CD14-positive monocyte (primary cell): ENCODE data around the gene ARRB2. TPM values are rescaled to one million over a fixed set of nuclear protein-coding genes. Genes with fewer than 3 reads are reported as not detected.

ENCODE experiments used
- DNase-seq, 3 donors: peaks; one replicate each; pipeline ENCODE4 v3.0.0-alpha.2; 2011 to 2022
- H2AFZ ChIP-seq: 2 replicates; pipeline ENCODE4 v1.6.0; 2012; ENCODE audit warnings: mild to moderate bottlenecking, low read depth, low read length, inconsistent platforms; ENCODE audit not compliant: insufficient read depth, poor library complexity, severe bottlenecking
- H3K27ac ChIP-seq, 2 donors: 1 replicate in 1 of 2; 2 replicates in 1 of 2; pipeline ENCODE4 v1.5.1; 2012 to 2013; ENCODE audit warnings: low read length in 2 of 2, control low read depth in 1 of 2, inconsistent platforms in 1 of 2, low read depth in 1 of 2, mild to moderate bottlenecking in 1 of 2
- H3K27me3 ChIP-seq, 2 donors: one replicate each; pipeline versions ENCODE4 v1.6.0 to v1.6.1; 2011 to 2013; ENCODE audit warnings: low read length in 2 of 2; ENCODE audit not compliant: control insufficient read depth in 2 of 2, insufficient read depth in 2 of 2
- H3K36me3 ChIP-seq, 2 donors: replicated peaks in 1 of 2; 1 replicate in 1 of 2; 2 replicates in 1 of 2; pipeline versions ENCODE4 v1.5.1 to v1.6.1; 2012 to 2013; ENCODE audit warnings: low read length in 2 of 2, control low read depth in 1 of 2, inconsistent platforms in 1 of 2, mild to moderate bottlenecking in 1 of 2; ENCODE audit not compliant: insufficient read depth in 2 of 2, control insufficient read depth in 1 of 2
- H3K4me1 ChIP-seq, 2 donors: 1 replicate in 1 of 2; 2 replicates in 1 of 2; pipeline versions ENCODE4 v1.5.1 to v1.6.1; 2012 to 2013; ENCODE audit warnings: low read length in 2 of 2, control low read depth in 1 of 2, inconsistent platforms in 1 of 2, mild to moderate bottlenecking in 1 of 2, moderate library complexity in 1 of 2; ENCODE audit not compliant: insufficient read depth in 2 of 2, control insufficient read depth in 1 of 2
- H3K4me2 ChIP-seq: replicated peaks from 2 replicates; pipeline ENCODE3; 2012; ENCODE audit warnings: low read length, moderate library complexity, mild to moderate bottlenecking; ENCODE audit not compliant: poor library complexity, severe bottlenecking; ENCODE audit errors: extremely low read depth
- H3K4me3 ChIP-seq, 3 experiments: fragments of 200-600 bp in 1 of 3; sonication (generic) in 1 of 3; replicated peaks in 1 of 3; 1 replicate in 2 of 3; 2 replicates in 1 of 3; pipeline ENCODE4 v1.5.1; 2011 to 2013; ENCODE audit warnings: low read length in 3 of 3, mild to moderate bottlenecking in 3 of 3, control low read depth in 2 of 3, low read depth in 2 of 3, inconsistent platforms in 1 of 3, moderate library complexity in 1 of 3
- H3K79me2 ChIP-seq: 2 replicates; pipeline ENCODE4 v1.6.0; 2012; ENCODE audit warnings: mild to moderate bottlenecking, control low read depth, inconsistent platforms, low read length, moderate library complexity; ENCODE audit not compliant: insufficient read depth
- H3K9ac ChIP-seq: 2 replicates; pipeline ENCODE4 v1.6.0; 2017; ENCODE audit warnings: low read length, mild to moderate bottlenecking; ENCODE audit not compliant: insufficient read depth, poor library complexity, severe bottlenecking
- H3K9me3 ChIP-seq, 2 donors: replicated peaks in 1 of 2; 1 replicate in 1 of 2; 2 replicates in 1 of 2; pipeline versions ENCODE4 v1.5.1 to v1.6.1; 2012 to 2013; ENCODE audit warnings: low read length in 2 of 2, control low read depth in 1 of 2; ENCODE audit not compliant: control insufficient read depth in 1 of 2, insufficient read depth in 1 of 2
- H4K20me1 ChIP-seq: 2 replicates; pipeline ENCODE4 v1.6.0; 2012; ENCODE audit warnings: mild to moderate bottlenecking, low read length, control low read depth, moderate library complexity; ENCODE audit not compliant: insufficient read depth
- H3K27ac Mint-ChIP-seq, 7 donors: one replicate each; pipeline ENCODE4 v1.8.0; 2020; ENCODE audit warnings: mild to moderate bottlenecking in 7 of 7, mixed read lengths in 7 of 7, moderate library complexity in 6 of 7, inconsistent platforms in 2 of 7
- H3K27me3 Mint-ChIP-seq, 3 donors: one replicate each; pipeline ENCODE4 v1.8.0; 2021 to 2022; ENCODE audit warnings: low read depth in 3 of 3, mild to moderate bottlenecking in 3 of 3, mixed read lengths in 3 of 3, moderate library complexity in 3 of 3, inconsistent platforms in 1 of 3
- H3K36me3 Mint-ChIP-seq, 2 donors: one replicate each; pipeline ENCODE4 v1.8.0; 2020; ENCODE audit warnings: mixed read lengths in 2 of 2, inconsistent platforms in 1 of 2, mild to moderate bottlenecking in 1 of 2
- H3K4me1 Mint-ChIP-seq: one replicate; pipeline ENCODE4 v1.8.0; 2020; ENCODE audit warnings: mild to moderate bottlenecking, mixed read lengths
- H3K4me3 Mint-ChIP-seq, 2 donors: one replicate each; pipeline ENCODE4 v1.8.0; 2020; ENCODE audit warnings: mild to moderate bottlenecking in 2 of 2, mixed read lengths in 2 of 2, moderate library complexity in 1 of 2
- H3K9me3 Mint-ChIP-seq, 7 donors: one replicate each; pipeline ENCODE4 v1.8.0; 2020 to 2022; ENCODE audit warnings: mixed read lengths in 7 of 7, mild to moderate bottlenecking in 6 of 7, moderate library complexity in 6 of 7, inconsistent platforms in 2 of 7
- WGBS: methylation state at CpG from one replicate; pipeline ENCODE4 v1.1.5; 2013; ENCODE audit warnings: missing lambda C conversion rate; ENCODE audit not compliant: insufficient coverage; 5-methylcytosine and 5-hydroxymethylcytosine counted together
- intact Hi-C, 2 donors: fragments of 100-400 bp; cut with micrococcal nuclease; formaldehyde crosslinking; loops; one replicate each; pipeline versions ENCODE4 v1.15.0 to v1.15.1; 2023
- polyA plus RNA-seq, 3 donors: library from polyadenylated mRNA; depleted of rRNA in 1 of 3; unstranded in 2 of 3; stranded (reverse) in 1 of 3; fragments of 300-500 nt in 2 of 3; fragments of >200 nt in 1 of 3; fragmentation: Illumina TruSeq in 2 of 3; gene quantifications; 1 replicate in 2 of 3; 2 replicates in 1 of 3; pipeline ENCODE4 v1.2.3, GENCODE V29; 2012 to 2021
- TF ChIP-seq, protein P1 (sequence below): fragments of 200-600 bp; IDR thresholded peaks from one replicate; pipeline ENCODE4 v1.8.0; 2022; ENCODE audit warnings: antibody characterized with exemption, mild to moderate bottlenecking

ARRB2 gene
- polyA plus RNA-seq, 3 donors: 134 to 760 (median 150) TPM

DNA sequence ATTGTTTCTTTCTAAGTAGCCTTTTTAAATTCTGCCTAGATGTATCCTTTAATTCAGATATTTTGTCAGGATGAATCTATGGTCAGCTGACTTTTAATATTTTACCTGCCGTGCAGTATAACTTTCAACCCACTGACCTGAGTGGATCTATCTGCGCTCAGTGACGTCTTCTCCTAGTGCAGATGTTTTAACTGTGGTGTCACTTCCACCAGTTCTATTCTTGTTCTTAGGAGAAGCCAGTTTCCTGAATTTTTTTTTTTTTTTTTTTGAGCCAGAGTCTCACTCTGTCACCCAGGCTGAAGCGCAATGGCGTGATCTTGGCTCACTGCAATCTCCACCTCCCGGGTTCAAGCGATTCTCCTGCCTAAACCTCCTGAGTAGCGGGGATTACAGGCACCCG, 56.3 kb downstream of the ARRB2 start:
- H3K4me3 Mint-ChIP-seq: peak overlapping the region in 1 of 2 donors; percentile 51
- peak overlapping the region; percentile 98 to 99 (median 99) for H3K27ac Mint-ChIP-seq
- peaks cover 78 to 86% of the 10 kb centered on the region in 2 donors for H3K4me1 ChIP-seq

DNA sequence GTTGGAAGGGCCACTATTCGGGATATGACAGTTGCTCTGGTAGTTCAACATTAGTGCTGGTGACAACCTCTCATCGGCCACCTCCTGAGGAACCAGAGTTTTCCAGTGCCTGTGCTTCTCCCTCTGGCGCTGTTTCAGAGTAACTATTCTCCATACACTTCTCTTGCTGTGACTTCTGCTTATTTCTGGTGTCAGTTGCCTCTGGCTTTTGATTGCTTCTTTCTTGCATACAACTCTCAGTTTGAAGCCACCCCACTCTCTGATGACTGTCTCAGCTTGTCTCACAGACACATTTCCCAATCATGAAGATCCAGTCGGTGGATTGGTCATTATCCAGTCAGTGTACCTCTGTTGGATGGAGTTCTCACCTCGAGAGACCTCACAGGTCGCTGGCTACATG, 57.9 kb downstream of the ARRB2 start:
- no peaks in the 10 kb centered on the region for H4K20me1 ChIP-seq
- TF ChIP-seq, protein P1, sequence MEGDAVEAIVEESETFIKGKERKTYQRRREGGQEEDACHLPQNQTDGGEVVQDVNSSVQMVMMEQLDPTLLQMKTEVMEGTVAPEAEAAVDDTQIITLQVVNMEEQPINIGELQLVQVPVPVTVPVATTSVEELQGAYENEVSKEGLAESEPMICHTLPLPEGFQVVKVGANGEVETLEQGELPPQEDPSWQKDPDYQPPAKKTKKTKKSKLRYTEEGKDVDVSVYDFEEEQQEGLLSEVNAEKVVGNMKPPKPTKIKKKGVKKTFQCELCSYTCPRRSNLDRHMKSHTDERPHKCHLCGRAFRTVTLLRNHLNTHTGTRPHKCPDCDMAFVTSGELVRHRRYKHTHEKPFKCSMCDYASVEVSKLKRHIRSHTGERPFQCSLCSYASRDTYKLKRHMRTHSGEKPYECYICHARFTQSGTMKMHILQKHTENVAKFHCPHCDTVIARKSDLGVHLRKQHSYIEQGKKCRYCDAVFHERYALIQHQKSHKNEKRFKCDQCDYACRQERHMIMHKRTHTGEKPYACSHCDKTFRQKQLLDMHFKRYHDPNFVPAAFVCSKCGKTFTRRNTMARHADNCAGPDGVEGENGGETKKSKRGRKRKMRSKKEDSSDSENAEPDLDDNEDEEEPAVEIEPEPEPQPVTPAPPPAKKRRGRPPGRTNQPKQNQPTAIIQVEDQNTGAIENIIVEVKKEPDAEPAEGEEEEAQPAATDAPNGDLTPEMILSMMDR: no peak
- no peak overlapping the region for H2AFZ ChIP-seq
- DNase-seq: peak; percentile 85 to 90 (median 87)
- Mint-ChIP-seq H3K4me1 (peaks cover 65% of the 10 kb centered on the region), H3K36me3 (peaks cover 0 to 6% of the 10 kb centered on the region in 2 donors), H3K9me3 (peaks cover 0 to 4% (median 0%) of the 10 kb centered on the region in 7 donors), H3K27ac (peak overlapping the region; percentile 94 to 99 (median 99)), H3K27me3 (peaks cover 2 to 15% (median 12%) of the 10 kb centered on the region in 3 donors), H3K4me3 (peak overlapping the region in 1 of 2 donors; percentile 53)
- H3K4me1 ChIP-seq: peaks cover 78 to 85% of the 10 kb centered on the region in 2 donors
- no peaks in the 10 kb centered on the region for H3K27me3 ChIP-seq
- 63% methylated on average over 3 of the region's 6 CpGs for WGBS
- H3K4me2 ChIP-seq: peak overlapping the region; percentile 23
- no peaks in the 10 kb centered on the region for H3K36me3 ChIP-seq
- H3K9me3 ChIP-seq: no peaks in the 10 kb centered on the region
- H3K4me3 ChIP-seq: no peak overlapping the region
- intact Hi-C loops: loop anchor here (2.0 to 5.0 kb wide), 3 partner anchors 21 to 179 kb away; partner anchors contain the start of genes GLTPD2 (in 1 of the 2), MED11 (in 1 of the 2) and PFN1 (in 1 of the 2)
- H3K9ac ChIP-seq: peak overlapping the region; percentile 37
- peak overlapping the region; percentile 82 to 98 for H3K27ac ChIP-seq
- H3K79me2 ChIP-seq: no peaks in the 10 kb centered on the region

More for the DNA sequence above, 56.3 kb downstream of the ARRB2 start:
- Histone ChIP-seq H3K4me2 (peak overlapping the region; percentile 44), H3K27me3 (no peaks in the 10 kb centered on the region), H3K4me3 (peak overlapping the region in 1 of 3 experiments; percentile 29), H2AFZ (no peak overlapping the region), H3K36me3 (no peaks in the 10 kb centered on the region), H4K20me1 (no peaks in the 10 kb centered on the region), H3K9me3 (no peaks in the 10 kb centered on the region), H3K79me2 (no peaks in the 10 kb centered on the region), H3K27ac (peak overlapping the region; percentile 98), H3K9ac (peak overlapping the region; percentile 66)
- peaks cover 0 to 4% (median 0%) of the 10 kb centered on the region in 7 donors for H3K9me3 Mint-ChIP-seq
- peak; percentile 70 to 80 (median 76) for DNase-seq
- intact Hi-C loops: loop anchor here (1.0 to 5.0 kb wide), 3 partner anchors 30 to 181 kb away; partner anchors contain the start of genes MED11 (in 1 of the 2) and PFN1 (in 1 of the 2)
- TF ChIP-seq, protein P1: no peak
- H3K4me1 Mint-ChIP-seq: peaks cover 62% of the 10 kb centered on the region
- peaks cover 0 to 5% of the 10 kb centered on the region in 2 donors for H3K36me3 Mint-ChIP-seq
- H3K27me3 Mint-ChIP-seq: peaks cover 2 to 8% (median 2%) of the 10 kb centered on the region in 3 donors
- no CpG with 5 or more reads among the region's 9 CpGs for WGBS
